ENCODE data around the gene FCER1G. TPM values are rescaled to one million over a fixed set of nuclear protein-coding genes. Genes with fewer than 3 reads are reported as not detected.

The FCER1G gene
- total and polyA plus RNA-seq, 9 of the 15 experiments (the other 6 are each of a cell fraction or from before 2014, with no cell fraction given) = 0.15 to 0.69 (median 0.31) TPM; not detected in 2

DNA sequence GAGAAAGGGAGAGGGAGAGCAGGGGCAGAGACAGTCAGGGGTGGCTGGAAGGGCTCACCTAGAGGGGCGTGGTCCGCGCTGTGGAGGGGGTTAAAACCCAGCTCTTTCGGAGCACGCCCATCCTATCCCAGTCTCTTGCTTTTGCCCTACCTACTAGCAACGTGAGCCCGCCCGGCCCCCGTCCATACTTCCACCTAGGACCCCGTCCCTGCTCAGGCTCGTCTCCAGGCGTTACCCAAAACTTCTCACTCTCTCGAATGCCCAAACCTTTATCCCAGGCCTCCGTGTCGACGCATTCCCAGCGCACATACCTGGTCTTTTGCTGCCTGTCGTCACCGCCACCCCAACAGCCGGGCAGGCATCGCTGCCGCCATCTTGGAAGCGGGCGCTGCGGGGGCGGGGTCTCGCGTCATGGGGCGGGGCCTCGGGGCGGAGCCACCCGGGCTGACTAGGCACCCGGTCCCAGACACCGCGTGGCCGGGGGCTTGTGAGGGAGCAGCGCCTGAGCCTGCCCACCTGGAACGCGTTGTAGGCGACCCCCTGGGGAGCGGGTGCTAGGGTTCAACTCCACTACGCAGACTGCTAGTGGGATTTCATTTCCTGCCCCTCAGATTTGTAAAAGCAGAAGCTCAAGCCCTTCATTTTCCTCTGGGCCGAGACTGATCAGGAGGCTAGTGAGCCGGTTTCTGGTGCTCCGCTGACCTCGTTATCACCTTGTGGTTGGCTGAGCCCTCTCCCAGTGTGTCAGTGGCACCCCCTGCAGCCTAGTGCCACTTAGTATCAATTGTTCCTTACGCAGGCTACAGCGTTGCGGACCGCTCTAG is 37.8 kb upstream of the FCER1G start, which contains the start of gene B4GALT3 (continued):
- TF ChIP-seq SMARCB1 (IDR thresholded peaks at IDR 0.05; ENCODE audit: insufficient read length, low read depth) (no peak), JUND (IDR thresholded peaks at IDR 0.05; ENCODE audit: borderline replicate concordance, low read depth, low read length) (peak; percentile 49; the same call in 1 of the 2 replicates), JUND (tag; IDR thresholded peaks at IDR 0.05; ENCODE audit: borderline replicate concordance, low read depth, low read length) (no peak; the same call in 2 of the 3 replicates), SREBF2 (CRISPR knock-in tag; IDR thresholded peaks at IDR 0.05) (0 out of 2 replicates have a peak, but pooled peaks have one; percentile 75), PHB (CRISPR knock-in tag; IDR thresholded peaks at IDR 0.05) (no peak; the same call in 1 of the 2 replicates), ZNF347 (CRISPR knock-in tag; IDR thresholded peaks at IDR 0.05; ENCODE audit: low read depth) (no peak), BCL6 (CRISPR knock-in tag; IDR thresholded peaks at IDR 0.05) (no peak), IRF2 (CRISPR knock-in tag; IDR thresholded peaks at IDR 0.05) (no peak), ZNF253 (CRISPR knock-in tag; conservative IDR thresholded peaks at IDR 0.05) (no peak), ZNF197 (CRISPR knock-in tag; IDR thresholded peaks at IDR 0.05; ENCODE audit: low read depth) (peak; percentile 60; the same call in 1 of the 2 replicates), EWSR1 (IDR thresholded peaks at IDR 0.05; ENCODE audit: borderline replicate concordance, low read depth, partially characterized antibody) (no peak)
- TF ChIP-seq, protein P1, sequence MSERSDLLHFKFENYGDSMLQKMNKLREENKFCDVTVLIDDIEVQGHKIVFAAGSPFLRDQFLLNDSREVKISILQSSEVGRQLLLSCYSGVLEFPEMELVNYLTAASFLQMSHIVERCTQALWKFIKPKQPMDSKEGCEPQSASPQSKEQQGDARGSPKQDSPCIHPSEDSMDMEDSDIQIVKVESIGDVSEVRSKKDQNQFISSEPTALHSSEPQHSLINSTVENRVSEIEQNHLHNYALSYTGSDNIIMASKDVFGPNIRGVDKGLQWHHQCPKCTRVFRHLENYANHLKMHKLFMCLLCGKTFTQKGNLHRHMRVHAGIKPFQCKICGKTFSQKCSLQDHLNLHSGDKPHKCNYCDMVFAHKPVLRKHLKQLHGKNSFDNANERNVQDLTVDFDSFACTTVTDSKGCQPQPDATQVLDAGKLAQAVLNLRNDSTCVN (CRISPR knock-in tag; IDR thresholded peaks at IDR 0.05) = no peak
- TF ChIP-seq, protein P2, sequence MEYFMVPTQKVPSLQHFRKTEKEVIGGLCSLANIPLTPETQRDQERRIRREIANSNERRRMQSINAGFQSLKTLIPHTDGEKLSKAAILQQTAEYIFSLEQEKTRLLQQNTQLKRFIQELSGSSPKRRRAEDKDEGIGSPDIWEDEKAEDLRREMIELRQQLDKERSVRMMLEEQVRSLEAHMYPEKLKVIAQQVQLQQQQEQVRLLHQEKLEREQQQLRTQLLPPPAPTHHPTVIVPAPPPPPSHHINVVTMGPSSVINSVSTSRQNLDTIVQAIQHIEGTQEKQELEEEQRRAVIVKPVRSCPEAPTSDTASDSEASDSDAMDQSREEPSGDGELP (CRISPR knock-in tag; IDR thresholded peaks at IDR 0.05; ENCODE audit: borderline replicate concordance) = peak; percentile 75
- TF ChIP-seq, protein P3, sequence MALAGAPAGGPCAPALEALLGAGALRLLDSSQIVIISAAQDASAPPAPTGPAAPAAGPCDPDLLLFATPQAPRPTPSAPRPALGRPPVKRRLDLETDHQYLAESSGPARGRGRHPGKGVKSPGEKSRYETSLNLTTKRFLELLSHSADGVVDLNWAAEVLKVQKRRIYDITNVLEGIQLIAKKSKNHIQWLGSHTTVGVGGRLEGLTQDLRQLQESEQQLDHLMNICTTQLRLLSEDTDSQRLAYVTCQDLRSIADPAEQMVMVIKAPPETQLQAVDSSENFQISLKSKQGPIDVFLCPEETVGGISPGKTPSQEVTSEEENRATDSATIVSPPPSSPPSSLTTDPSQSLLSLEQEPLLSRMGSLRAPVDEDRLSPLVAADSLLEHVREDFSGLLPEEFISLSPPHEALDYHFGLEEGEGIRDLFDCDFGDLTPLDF (CRISPR knock-in tag; IDR thresholded peaks at IDR 0.05) = peak; percentile 65; the same call in 1 of the 2 replicates
- TF ChIP-seq, protein P4, sequence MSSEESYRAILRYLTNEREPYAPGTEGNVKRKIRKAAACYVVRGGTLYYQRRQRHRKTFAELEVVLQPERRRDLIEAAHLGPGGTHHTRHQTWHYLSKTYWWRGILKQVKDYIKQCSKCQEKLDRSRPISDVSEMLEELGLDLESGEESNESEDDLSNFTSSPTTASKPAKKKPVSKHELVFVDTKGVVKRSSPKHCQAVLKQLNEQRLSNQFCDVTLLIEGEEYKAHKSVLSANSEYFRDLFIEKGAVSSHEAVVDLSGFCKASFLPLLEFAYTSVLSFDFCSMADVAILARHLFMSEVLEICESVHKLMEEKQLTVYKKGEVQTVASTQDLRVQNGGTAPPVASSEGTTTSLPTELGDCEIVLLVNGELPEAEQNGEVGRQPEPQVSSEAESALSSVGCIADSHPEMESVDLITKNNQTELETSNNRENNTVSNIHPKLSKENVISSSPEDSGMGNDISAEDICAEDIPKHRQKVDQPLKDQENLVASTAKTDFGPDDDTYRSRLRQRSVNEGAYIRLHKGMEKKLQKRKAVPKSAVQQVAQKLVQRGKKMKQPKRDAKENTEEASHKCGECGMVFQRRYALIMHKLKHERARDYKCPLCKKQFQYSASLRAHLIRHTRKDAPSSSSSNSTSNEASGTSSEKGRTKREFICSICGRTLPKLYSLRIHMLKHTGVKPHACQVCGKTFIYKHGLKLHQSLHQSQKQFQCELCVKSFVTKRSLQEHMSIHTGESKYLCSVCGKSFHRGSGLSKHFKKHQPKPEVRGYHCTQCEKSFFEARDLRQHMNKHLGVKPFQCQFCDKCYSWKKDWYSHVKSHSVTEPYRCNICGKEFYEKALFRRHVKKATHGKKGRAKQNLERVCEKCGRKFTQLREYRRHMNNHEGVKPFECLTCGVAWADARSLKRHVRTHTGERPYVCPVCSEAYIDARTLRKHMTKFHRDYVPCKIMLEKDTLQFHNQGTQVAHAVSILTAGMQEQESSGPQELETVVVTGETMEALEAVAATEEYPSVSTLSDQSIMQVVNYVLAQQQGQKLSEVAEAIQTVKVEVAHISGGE (CRISPR knock-in tag; IDR thresholded peaks at IDR 0.05) = peak in 1 of 3 experiments; percentile 71; a peak in 2 of 6 replicates
- TF ChIP-seq, protein P5, sequence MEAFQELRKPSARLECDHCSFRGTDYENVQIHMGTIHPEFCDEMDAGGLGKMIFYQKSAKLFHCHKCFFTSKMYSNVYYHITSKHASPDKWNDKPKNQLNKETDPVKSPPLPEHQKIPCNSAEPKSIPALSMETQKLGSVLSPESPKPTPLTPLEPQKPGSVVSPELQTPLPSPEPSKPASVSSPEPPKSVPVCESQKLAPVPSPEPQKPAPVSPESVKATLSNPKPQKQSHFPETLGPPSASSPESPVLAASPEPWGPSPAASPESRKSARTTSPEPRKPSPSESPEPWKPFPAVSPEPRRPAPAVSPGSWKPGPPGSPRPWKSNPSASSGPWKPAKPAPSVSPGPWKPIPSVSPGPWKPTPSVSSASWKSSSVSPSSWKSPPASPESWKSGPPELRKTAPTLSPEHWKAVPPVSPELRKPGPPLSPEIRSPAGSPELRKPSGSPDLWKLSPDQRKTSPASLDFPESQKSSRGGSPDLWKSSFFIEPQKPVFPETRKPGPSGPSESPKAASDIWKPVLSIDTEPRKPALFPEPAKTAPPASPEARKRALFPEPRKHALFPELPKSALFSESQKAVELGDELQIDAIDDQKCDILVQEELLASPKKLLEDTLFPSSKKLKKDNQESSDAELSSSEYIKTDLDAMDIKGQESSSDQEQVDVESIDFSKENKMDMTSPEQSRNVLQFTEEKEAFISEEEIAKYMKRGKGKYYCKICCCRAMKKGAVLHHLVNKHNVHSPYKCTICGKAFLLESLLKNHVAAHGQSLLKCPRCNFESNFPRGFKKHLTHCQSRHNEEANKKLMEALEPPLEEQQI (IDR thresholded peaks at IDR 0.05) = no peak
